Stimulated activated CD4-positive, alpha-beta T cell treated with anti-CD3 and anti-CD28 coated beads, Interleukin-12 subunit alpha, Interleukin-12 subunit beta, amount 100 ng/mL, for 4 hours (primary cell): ENCODE measurements around the gene ABCA12.

ENCODE experiments used
- DNase-seq: peaks from one replicate; pipeline ENCODE4 v3.0.0-alpha.2; 2020

ABCA12 gene

DNA sequence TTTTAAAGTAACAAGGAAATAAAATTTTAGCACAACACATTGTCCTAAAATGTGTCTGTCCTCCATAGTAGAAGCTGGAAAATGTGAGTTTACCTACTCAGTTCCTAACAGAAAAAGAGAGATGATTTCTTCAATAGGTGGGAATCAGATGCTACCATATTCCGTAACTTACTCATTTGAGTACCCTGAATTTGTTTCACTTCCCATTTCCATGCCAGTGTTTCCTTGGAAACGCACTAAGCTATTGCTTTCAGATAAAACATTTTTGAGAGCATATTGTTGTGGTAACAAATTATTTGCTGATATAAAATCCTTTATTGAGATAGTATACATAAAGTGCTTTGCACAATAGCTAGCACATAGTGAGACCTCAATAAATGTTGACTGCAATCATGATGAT lies 191.5 kb downstream of the ABCA12 start:
- DNase-seq: no peak

DNA sequence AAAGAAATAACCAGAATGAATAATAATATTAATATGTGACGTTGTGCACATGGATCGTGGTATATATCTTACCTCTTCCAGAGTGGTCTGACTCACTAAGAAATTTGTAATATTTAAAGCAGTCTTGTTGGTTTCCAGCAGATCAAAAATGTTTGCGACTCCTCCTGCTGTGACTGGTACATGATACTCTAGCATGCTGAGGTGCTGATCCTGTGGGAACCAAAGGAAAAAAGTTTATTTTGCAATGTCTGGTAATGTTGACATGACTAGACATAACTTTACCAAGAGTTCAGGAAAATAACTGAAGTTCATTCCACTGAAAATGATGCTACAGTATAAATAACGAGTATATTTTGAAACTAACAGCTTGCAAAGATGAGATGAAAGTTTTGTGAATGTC lies 204.4 kb downstream of the ABCA12 start:
- DNase-seq: no peak

DNA sequence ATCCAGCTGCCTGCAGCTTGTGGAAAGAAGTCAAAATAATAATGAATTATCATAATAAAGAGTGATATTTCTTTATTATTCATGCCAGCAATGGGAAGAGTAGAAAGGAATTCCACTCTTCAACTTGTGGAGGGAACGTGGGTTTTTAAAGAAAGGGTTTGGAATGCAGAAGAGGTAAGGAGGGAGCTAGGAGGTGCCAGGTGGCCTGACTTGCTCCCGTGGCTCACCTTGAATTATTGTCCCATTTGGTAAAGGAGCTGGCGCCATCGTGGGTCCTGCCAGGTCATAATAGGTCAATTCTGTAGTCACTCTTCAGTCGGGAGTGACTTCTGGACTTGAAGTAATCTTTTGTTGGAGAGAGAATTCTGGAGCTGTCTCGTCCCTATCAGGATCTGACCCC lies 233.8 kb downstream of the ABCA12 start:
- DNase-seq: no peak

DNA sequence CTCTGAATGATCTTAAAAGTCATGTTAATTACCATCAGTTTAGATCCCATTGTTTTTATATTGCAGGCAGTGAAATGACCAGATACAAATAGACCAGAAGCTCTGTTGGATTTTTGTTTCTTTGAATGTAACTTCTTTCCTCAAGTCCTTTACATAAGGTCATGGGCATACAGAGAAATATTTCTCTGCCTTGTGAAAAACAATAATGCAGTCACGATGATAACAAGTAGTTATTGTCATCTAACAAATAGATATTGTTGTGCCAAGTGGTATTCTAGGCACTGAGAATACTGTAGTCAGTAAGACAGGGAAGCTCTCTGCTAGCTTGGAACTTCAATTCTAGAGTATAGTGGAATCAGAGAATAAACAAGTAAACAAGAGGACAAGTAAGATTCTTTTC lies 234.2 kb downstream of the ABCA12 start:
- DNase-seq: no peak

DNA sequence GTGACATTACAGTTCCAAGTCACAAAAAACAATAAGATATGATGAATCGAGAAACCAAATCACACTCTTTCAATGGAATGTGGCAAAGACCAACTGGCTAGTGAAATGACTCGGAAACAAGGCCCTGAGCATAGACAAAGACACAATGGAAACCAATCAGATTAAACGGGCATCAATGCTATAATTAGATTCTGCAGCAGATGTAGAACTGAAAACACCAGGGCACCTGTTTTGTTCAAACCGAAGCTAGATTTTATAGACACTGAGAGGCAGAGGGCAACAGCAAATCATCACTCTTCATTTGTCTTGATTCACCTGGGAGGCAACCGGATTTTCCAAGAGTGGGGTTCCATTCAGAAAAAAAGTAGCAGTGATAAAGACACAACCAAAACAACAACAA lies 236.1 kb downstream of the ABCA12 start:
- DNase-seq: no peak

DNA sequence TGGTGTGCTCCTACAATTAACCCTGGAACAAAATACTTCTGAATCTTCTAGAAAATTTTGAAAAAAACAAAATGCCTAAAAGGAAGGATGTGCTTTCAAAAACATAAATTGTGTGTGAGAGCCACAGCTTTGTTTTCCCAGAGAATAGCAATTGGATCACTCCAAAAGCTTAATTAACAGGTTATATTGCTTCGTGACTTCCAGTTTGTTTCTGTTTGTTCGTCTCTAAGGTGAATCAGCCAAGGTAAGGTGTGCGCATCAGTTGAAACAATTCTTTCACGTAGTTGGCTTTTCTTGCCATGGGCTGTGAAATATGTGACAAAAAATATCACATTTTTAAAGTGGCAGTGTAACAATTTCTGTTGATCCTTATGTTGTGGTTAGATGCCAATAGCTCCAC lies 238.7 kb downstream of the ABCA12 start:
- no peak for DNase-seq

DNA sequence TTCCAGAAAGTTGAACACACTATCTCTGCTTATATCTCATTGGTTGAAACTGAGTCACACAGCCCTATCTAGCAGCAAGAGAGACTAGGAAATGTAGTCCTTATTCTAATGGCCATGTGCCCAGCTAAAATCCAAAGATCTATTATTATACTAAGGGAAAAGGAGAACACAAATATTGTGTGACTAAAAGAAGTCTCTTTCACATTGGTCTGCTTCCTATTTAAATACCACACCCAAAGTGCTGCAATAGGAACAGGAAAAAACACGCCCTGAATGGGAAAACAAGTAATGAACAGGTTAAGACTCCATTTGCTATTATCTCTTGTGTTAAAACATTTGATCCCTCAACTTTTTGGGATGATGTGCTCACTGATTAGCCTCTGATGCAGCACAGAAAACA lies 242.2 kb downstream of the ABCA12 start:
- DNase-seq: no peak

DNA sequence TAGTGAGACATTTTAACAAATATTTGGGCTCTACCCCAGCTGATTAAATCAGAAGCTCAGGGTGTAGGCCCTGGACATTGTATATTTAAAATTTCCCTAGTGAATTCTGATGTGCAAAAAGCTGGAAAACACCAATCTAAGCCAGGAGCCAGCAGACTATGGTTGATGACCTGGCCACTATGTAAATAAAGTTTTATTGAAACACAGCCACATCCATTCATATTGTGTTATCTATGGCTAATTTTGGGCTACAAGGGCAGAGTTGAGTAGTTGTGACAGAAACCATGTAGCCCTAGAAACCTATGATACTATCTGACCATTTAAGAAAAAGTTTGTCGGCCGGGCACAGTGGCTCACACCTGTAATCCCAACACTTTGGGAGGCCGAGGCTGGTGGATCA lies 243.0 kb downstream of the ABCA12 start:
- DNase-seq: no peak

DNA sequence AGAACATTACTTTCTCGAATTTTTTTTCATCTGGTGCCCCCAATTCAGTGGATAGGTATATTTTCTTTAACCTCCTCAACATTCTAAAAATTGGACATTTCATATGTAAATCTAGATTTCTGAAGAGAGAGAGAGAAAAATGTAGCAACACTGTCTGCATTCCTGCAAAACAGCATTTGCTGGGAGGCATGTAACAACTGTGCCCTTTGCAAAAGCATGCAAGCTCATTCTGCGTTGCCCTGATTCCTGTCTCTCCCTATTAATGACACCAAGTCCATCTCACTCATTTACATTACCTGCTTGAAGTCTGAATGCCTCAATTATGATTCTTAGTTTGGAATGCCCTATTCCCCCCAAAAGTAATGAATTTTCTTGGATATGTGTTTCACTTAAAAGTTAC lies 249.1 kb downstream of the ABCA12 start:
- no peak for DNase-seq

DNA sequence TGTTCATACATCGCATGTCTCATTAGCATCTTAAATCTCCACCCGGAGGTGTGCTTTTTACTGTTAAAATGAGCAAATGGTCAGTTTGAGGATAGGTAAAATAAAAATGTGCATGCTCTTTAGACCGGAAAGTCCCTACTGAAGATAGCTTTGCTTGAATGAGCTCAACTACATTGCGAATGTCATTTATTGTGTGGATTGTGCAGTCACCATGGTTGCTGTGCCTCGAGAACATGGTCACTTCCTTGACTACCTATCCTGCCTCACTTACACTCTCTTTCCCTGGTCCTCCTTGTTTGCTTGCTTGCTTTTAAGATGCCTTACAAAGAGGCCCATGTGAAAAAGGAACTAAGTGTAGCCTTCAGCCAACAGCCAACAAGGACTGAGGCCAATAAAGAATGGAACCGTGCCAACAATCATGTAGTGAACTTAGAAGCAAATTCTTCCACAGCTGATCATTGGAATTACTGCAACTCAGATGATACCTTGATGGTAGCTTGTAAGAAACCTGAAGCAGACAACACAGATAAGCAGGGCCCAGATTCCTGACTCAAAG lies 256.7 kb downstream of the ABCA12 start:
- no peak for DNase-seq
